HG03039 (cell line): ENCODE results near the gene MYO1D.

Experiments used
- ATAC-seq: cut with Tn5 transposase; IDR thresholded peaks from one replicate; pipeline ENCODE4 v1.9.1; 2021; ENCODE audit warnings: mild to moderate bottlenecking, moderate library complexity; ENCODE audit not compliant: unreplicated experiment

Gene MYO1D

GRCh38 chr17:32859857-32860525 is 16.9 kb downstream of the MYO1D start:
- no peak for ATAC-seq

- ATAC-seq, result no peak
These were observed 21.3 kb downstream of the MYO1D start for GRCh38 chr17:32855620-32856019.

GRCh38 chr17:32854832-32855389 is 22.0 kb downstream of the MYO1D start:
- no peak for ATAC-seq

GRCh38 chr17:32854207-32854606 is 22.7 kb downstream of the MYO1D start:
- no peak for ATAC-seq

GRCh38 chr17:32852811-32853210 is 24.1 kb downstream of the MYO1D start:
- no peak for ATAC-seq

GRCh38 chr17:32849879-32850278 is 27.0 kb downstream of the MYO1D start:
- ATAC-seq, result no peak

GRCh38 chr17:32847977-32848376 is 28.9 kb downstream of the MYO1D start:
- ATAC-seq, result no peak

- no peak for ATAC-seq
These were observed 30.8 kb downstream of the MYO1D start for GRCh38 chr17:32846143-32846542.

- ATAC-seq, result no peak
These were observed 36.7 kb downstream of the MYO1D start for GRCh38 chr17:32840241-32840640.

GRCh38 chr17:32836527-32836926 is 40.4 kb downstream of the MYO1D start:
- no peak for ATAC-seq

GRCh38 chr17:32835291-32835761 is 41.6 kb downstream of the MYO1D start:
- peak; percentile 63 for ATAC-seq

GRCh38 chr17:32834104-32834503 is 42.8 kb downstream of the MYO1D start:
- ATAC-seq, result no peak

GRCh38 chr17:32833526-32833925 is 43.4 kb downstream of the MYO1D start:
- no peak for ATAC-seq

- ATAC-seq, result no peak
These were observed 43.8 kb downstream of the MYO1D start for GRCh38 chr17:32833076-32833475.

- no peak for ATAC-seq
These were observed 45.2 kb downstream of the MYO1D start for GRCh38 chr17:32831627-32832243.

- no peak for ATAC-seq
These were observed 45.7 kb downstream of the MYO1D start for GRCh38 chr17:32831223-32831622.

GRCh38 chr17:32828822-32829221 is 48.1 kb downstream of the MYO1D start:
- no peak for ATAC-seq

GRCh38 chr17:32827227-32827626 is 49.7 kb downstream of the MYO1D start:
- ATAC-seq, result no peak

- no peak for ATAC-seq
These were observed 50.8 kb downstream of the MYO1D start for GRCh38 chr17:32826076-32826475.

- no peak for ATAC-seq
These were observed 52.6 kb downstream of the MYO1D start for GRCh38 chr17:32824334-32824733.

- ATAC-seq, result no peak
These were observed 53.9 kb downstream of the MYO1D start for GRCh38 chr17:32822996-32823395.
